ENCODE data around the gene STK36.

STK36 gene

GRCh38 chr2:218748741-218749441 lies 77.0 kb downstream of the STK36 start:
- DNase-seq: no peak

Data from NCI-H1436 (cell line).